ENCODE measurements around the gene DLG3.
"Not testable (repeated sequence)": the region's sequence is repeated elsewhere in the genome, so short reads cannot be mapped to it uniquely, and the experiment has no call there.

The DLG3 gene

GRCh38 chrX:70477734-70478075, 33.1 kb downstream of the DLG3 start:
- no peak for DNase-seq

GRCh38 chrX:70478526-70479245, 34.1 kb downstream of the DLG3 start:
- DNase-seq: no peak

- no peak for DNase-seq
Measured at GRCh38 chrX:70479247-70479921, 34.7 kb downstream of the DLG3 start.

GRCh38 chrX:70479922-70480659, 35.5 kb downstream of the DLG3 start:
- no peak for DNase-seq

GRCh38 chrX:70480660-70481018, 36.0 kb downstream of the DLG3 start:
- DNase-seq: no peak

GRCh38 chrX:70481471-70482270, 37.0 kb downstream of the DLG3 start:
- no peak for DNase-seq

GRCh38 chrX:70482300-70482699, 37.7 kb downstream of the DLG3 start:
- DNase-seq: no peak

GRCh38 chrX:70485466-70485865, 40.8 kb downstream of the DLG3 start:
- DNase-seq: no peak

GRCh38 chrX:70488856-70489255, 44.2 kb downstream of the DLG3 start:
- DNase-seq: no peak

GRCh38 chrX:70494441-70494840, 49.8 kb downstream of the DLG3 start:
- no peak for DNase-seq

GRCh38 chrX:70496491-70496890, 51.9 kb downstream of the DLG3 start:
- no peak for DNase-seq

- no peak for DNase-seq
Measured at GRCh38 chrX:70497026-70497425, 52.4 kb downstream of the DLG3 start.

GRCh38 chrX:70498129-70498528, 53.5 kb downstream of the DLG3 start:
- DNase-seq: no peak

GRCh38 chrX:70500826-70501225, 56.2 kb downstream of the DLG3 start:
- DNase-seq: no peak

- no peak for DNase-seq
Measured at GRCh38 chrX:70504772-70505450, 60.3 kb downstream of the DLG3 start.

- DNase-seq: no peak
Measured at GRCh38 chrX:70505451-70505841, 60.8 kb downstream of the DLG3 start.

GRCh38 chrX:70508296-70508911, 63.8 kb downstream of the DLG3 start:
- DNase-seq: no peak

GRCh38 chrX:70509078-70509477, 64.4 kb downstream of the DLG3 start:
- no peak for DNase-seq

GRCh38 chrX:70515270-70515669, 70.6 kb downstream of the DLG3 start:
- DNase-seq: not testable (repeated sequence)

- not testable (repeated sequence) for DNase-seq
Measured at GRCh38 chrX:70515692-70516091, 71.1 kb downstream of the DLG3 start.

GRCh38 chrX:70525733-70526132, 81.1 kb downstream of the DLG3 start:
- DNase-seq: no peak

- DNase-seq: no peak
Measured at GRCh38 chrX:70527053-70527452, 82.4 kb downstream of the DLG3 start.
